Ovary (tissue), 9 donors: ENCODE results near the gene NSUN6. TPM values are rescaled to one million over a fixed set of nuclear protein-coding genes. Genes with fewer than 3 reads are reported as not detected.

Source experiments
- DNase-seq, 5 donors: peaks; one replicate each; pipeline ENCODE4 v3.0.0-alpha.2; 2019 to 2020
- H3K27ac ChIP-seq, 2 donors: fragments of 200-600 bp; one replicate each; pipeline versions ENCODE4 v1.5.1 to v1.8.0; 2019 to 2022
- H3K27me3 ChIP-seq: fragments of 200-600 bp; one replicate; pipeline ENCODE4 v1.8.0; 2022
- H3K36me3 ChIP-seq: fragments of 200-600 bp; sonication (generic); one replicate; pipeline ENCODE4 v1.5.1; 2019
- H3K4me1 ChIP-seq: one replicate; pipeline ENCODE4 v1.8.1; 2013; ENCODE audit warnings: mild to moderate bottlenecking, moderate library complexity; ENCODE audit not compliant: insufficient read depth
- H3K4me3 ChIP-seq: fragments of 200-600 bp; sonication (generic); one replicate; pipeline ENCODE4 v1.5.1; 2017
- H3K9me3 ChIP-seq, 2 donors: fragments of 200-600 bp in 1 of 2; sonication (generic) in 1 of 2; one replicate each; pipeline versions ENCODE4 v1.5.1 to v1.8.1; 2013 to 2019; ENCODE audit warnings: mild to moderate bottlenecking in 1 of 2, moderate library complexity in 1 of 2
- EP300 ChIP-seq: sonication (generic); formaldehyde crosslinking; IDR thresholded peaks from one replicate; pipeline ENCODE4 v1.6.1; 2017; ENCODE audit warnings: antibody characterized with exemption
- POLR2A ChIP-seq: fragments of 450-650 bp; IDR thresholded peaks from one replicate; pipeline ENCODE4 v1.6.1; 2017; ENCODE audit warnings: antibody characterized with exemption, mild to moderate bottlenecking, moderate library complexity
- WGBS, 3 donors: extraction: QIAGEN DNeasy Blood & Tissue Kit in 1 of 3; methylation state at CpG; one replicate each; pipeline versions ENCODE4 v1.1.5 to v1.1.7; 2013 to 2017; 5-methylcytosine and 5-hydroxymethylcytosine counted together
- intact Hi-C, 4 donors: fragments of 100-400 bp; cut with DNase I; formaldehyde crosslinking; loops; one replicate each; pipeline versions ENCODE4 v1.11.0 to v1.15.1; 2022 to 2023
- polyA plus RNA-seq, 2 donors: library from polyadenylated mRNA; stranded (reverse); fragments of 200-250 nt in 1 of 2; fragments of 350-450 nt in 1 of 2; fragmentation: Illumina TruSeq in 1 of 2; extraction: RNeasy Lipid Tissue Mini Kit (QIAGEN cat#74804) in 1 of 2; gene quantifications; one replicate each; pipeline ENCODE4 v1.2.3, GENCODE V29; 2013 to 2014
- total RNA-seq, 7 donors: library from RNA; depleted of rRNA in 2 of 7; stranded (reverse); fragments of >200 nt in 2 of 7; fragmentation: NEBNext Ultra II Directional in 3 of 7; extraction: Animal tissue kit (Norgen Biotek cat#: 25700) in 3 of 7; gene quantifications; one replicate each; pipeline versions ENCODE4 v1.1.0 to v1.2.4, GENCODE V29; 2016 to 2023
- TF ChIP-seq, protein P1 (sequence below), 3 donors: fragments of 450-650 bp in 2 of 3; fragments of 200-600 bp in 1 of 3; IDR thresholded peaks; one replicate each; pipeline versions ENCODE4 v1.5.1 to v1.8.0; 2016 to 2022; ENCODE audit warnings: antibody characterized with exemption in 3 of 3, mild to moderate bottlenecking in 1 of 3
- donor health status: DM: no; HTN: no; CAD: no; lungs with moderate emphysema.
- donor health status: DM: no; HTN: no; CAD: no.
- donor health status: Bipolar disorder and iron deficiency.
- donor health status: DM: yes; HTN: yes; CAD: no.
- donor health status: DM: no; HTN: no; CAD: no.
- donor health status: DM: yes; HTN: yes; CAD: no.

The NSUN6 gene
- total and polyA plus RNA-seq, 9 donors, result 8.9 to 19.5 (median 15.0) TPM

DNA sequence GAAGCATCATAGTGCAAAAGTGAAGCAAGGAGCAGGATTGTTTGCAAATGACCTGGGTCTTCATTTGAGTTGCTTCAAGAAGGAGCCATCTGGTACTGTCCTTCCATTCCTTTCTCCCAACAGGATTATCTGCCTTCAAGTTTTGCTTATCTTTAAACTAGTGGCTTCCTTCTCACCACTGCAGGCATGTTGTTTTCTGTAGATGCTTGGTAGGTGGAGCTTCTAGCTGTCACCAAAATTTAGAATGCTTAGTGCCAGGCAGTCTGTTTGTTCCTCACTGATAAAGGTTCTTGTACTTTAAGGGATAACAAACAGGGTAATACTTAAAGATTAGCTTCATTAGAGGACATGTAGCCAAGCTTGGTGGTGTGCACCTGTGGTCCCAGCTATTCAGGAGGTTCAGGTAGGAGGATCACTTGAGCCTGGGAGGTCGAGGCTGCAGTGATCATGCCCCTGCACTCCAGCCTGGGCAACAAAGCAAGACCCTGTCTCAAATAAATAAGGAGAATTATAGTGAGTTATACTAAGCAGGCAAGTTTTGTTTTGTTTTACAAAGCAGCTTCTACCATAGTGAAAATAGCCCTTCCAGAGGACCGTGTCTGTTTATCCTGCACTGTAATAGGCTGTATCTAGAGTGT is 13.6 kb upstream of the NSUN6 start:
- Histone ChIP-seq H3K9me3 (no peaks in the 10 kb centered on the region), H3K27me3 (no peaks in the 10 kb centered on the region), H3K27ac (no peak overlapping the region), H3K4me1 (peaks cover 11% of the 10 kb centered on the region), H3K4me3 (no peak overlapping the region), H3K36me3 (no peaks in the 10 kb centered on the region)
- intact Hi-C loops, result no loop called here
- WGBS, 3 donors, result 76 to 89% (median 80%) methylated on average over 2 of the region's 2 CpGs
- TF ChIP-seq, protein P1, sequence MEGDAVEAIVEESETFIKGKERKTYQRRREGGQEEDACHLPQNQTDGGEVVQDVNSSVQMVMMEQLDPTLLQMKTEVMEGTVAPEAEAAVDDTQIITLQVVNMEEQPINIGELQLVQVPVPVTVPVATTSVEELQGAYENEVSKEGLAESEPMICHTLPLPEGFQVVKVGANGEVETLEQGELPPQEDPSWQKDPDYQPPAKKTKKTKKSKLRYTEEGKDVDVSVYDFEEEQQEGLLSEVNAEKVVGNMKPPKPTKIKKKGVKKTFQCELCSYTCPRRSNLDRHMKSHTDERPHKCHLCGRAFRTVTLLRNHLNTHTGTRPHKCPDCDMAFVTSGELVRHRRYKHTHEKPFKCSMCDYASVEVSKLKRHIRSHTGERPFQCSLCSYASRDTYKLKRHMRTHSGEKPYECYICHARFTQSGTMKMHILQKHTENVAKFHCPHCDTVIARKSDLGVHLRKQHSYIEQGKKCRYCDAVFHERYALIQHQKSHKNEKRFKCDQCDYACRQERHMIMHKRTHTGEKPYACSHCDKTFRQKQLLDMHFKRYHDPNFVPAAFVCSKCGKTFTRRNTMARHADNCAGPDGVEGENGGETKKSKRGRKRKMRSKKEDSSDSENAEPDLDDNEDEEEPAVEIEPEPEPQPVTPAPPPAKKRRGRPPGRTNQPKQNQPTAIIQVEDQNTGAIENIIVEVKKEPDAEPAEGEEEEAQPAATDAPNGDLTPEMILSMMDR (IDR thresholded peaks at IDR 0.05), result no peak
- TF ChIP-seq POLR2A, result no peak
- TF ChIP-seq EP300, result no peak
- DNase-seq, result no peak

DNA sequence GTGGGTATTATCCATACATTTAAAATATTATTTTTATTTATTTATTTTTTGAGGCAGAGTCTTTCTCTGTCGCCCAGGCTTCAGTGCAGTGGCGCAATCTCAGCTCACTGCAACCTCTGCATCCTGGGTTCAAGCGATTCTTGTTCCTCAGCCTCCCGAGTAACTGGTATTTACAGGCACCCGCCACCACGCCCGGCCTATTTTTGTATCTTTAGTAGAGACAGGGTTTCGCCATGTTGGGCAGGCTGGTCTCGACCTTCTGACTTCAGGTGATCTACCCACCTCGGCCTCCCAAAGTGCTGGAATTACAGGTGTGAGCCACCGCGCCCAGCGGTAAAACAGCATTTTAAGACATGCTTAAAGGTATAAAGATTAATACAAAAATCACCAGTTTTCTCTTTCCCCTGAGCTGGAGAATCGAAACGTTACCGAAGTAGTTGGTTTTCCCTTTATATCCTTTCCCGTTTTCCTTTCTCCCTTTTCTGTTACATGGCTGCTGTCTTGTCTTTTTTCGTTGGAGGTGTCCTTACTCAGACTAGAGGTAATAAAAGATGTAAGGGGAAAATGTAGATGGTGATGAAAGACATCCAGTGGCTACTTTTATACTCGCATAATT is 9.5 kb upstream of the NSUN6 start:
- peak overlapping the region; percentile 76 for H3K4me3 ChIP-seq
- no peaks in the 10 kb centered on the region for H3K9me3 ChIP-seq
- no peak for DNase-seq
- WGBS, 3 donors, result 82 to 92% (median 88%) methylated on average over 19 of the region's 19 CpGs
- H3K27ac ChIP-seq, result no peak overlapping the region
- H3K27me3 ChIP-seq, result no peaks in the 10 kb centered on the region
- intact Hi-C loops, result no loop called here
- no peaks in the 10 kb centered on the region for H3K36me3 ChIP-seq
- H3K4me1 ChIP-seq, result peaks cover 11% of the 10 kb centered on the region
- no peak for TF ChIP-seq EP300
- TF ChIP-seq, protein P1 (IDR thresholded peaks at IDR 0.05), result no peak
- TF ChIP-seq POLR2A, result no peak

DNA sequence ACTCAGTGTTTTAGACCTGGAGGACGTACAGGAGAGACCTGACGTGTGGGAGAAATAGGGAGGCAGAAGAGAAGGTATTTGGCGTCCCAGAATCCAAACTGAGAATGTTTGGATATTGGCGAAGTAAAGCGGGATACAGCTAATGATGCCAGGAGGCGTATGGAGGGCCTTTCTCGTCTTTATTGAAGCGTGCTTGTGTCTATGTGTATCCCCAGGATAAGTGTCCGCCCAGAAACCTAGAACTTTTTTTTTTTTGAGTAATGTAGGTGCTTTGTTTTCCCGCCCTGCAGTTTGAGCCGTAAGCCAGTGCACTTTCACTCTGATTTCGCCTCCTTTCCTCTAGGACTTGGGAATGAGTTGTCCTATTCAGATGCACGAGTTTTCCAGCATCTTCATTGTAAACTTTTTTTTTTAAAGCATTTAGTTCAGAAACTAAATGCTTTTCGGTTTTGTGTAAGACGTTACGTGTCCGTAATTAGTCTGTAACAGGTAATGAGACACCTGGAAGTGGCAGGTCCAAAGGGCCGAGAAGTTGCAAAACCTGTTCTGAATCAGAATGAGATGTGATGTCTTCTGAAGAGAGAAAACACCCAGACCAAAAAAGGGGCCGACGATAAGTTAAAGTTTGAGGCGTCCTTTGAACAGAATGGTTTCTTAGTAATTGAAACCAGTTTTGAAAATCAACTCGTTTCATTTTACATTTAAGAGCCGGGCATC is 8.6 kb upstream of the NSUN6 start:
- intact Hi-C loops, result loop anchor here in 1 of 4 donors (10.0 kb wide), 1 partner anchor 995 kb away; no protein-coding TSS in a partner anchor
- Histone ChIP-seq H3K27me3 (no peaks in the 10 kb centered on the region), H3K9me3 (no peaks in the 10 kb centered on the region), H3K27ac (peak overlapping the region; percentile 95 to 97), H3K4me3 (peak overlapping the region; percentile 76), H3K36me3 (no peaks in the 10 kb centered on the region), H3K4me1 (peaks cover 11% of the 10 kb centered on the region)
- WGBS, 3 donors, result 0 to 1% (median 1%) methylated on average over 23 of the region's 23 CpGs
- TF ChIP-seq EP300 (no peak), POLR2A (no peak)
- TF ChIP-seq, protein P1 (IDR thresholded peaks at IDR 0.05), result no peak
- DNase-seq, result no peak

DNA sequence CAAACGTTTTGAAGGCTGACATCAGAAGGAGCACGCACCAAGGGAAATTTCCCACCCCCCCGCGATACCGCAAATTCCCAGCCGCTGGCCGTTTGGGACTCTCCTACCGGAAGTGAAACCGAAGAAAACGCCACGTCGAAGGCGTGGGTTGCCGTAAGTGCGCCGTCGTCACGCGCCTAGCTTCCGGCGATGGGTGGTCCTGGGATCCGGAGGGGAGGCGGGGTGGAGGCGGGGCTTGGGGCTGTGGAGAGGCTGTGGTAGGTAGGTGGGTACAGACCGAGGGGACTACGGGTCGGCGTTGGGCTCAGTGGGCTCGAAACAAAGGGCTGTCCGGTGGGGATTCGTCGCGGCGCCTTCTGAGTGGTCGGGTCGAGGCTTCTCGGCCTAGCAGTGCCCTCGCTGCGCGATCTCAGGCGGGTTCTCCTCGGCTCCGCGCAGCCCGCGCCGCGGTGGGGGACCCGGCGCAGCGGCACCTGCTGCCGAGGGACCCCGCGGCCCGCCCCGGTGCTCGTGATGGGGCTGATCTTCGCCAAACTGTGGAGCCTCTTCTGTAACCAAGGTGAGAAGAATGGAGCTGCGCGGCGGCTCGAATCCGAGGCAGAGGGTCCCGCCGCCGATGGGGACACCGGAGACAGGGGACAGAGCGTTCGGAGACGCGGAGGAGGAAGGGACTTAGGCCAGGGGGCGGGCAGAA is 7.9 kb upstream of the NSUN6 start, which contains the start of gene ARL5B:
TSS of gene ARL5B (plus strand) at position 307 of the 694 bp plus-strand sequence. CDS start at position 514, 207 bp downstream.
- DNase-seq, result peak; percentile 97 to 99 (median 98)
- WGBS, 3 donors, result 0 to 1% (median 0%) methylated on average over 61 to 72 of the region's 72 CpGs
- Histone ChIP-seq H3K4me3 (peak within 1 kb of the TSS; percentile 76), H3K4me1 (peaks cover 8% of the 10 kb centered on the region), H3K36me3 (no peaks in the 10 kb centered on the region), H3K9me3 (no peaks in the 10 kb centered on the region), H3K27ac (peak within 1 kb of the TSS; percentile 95 to 97), H3K27me3 (no peaks in the 10 kb centered on the region)
- TF ChIP-seq, protein P1 (IDR thresholded peaks at IDR 0.05), result no peak
- TF ChIP-seq POLR2A (peak; percentile 87), EP300 (peak; percentile 97)
- intact Hi-C loops, result loop anchor here in 1 of 4 donors (10.0 kb wide), 1 partner anchor 994 kb away; no protein-coding TSS in a partner anchor
